Body of pancreas (tissue), 4 donors: Measurements from ENCODE around the gene ZNF613.

ENCODE experiments used
- CTCF ChIP-seq, 7 experiments: fragments of 450-650 bp in 4 of 7; fragments of 200-600 bp in 3 of 7; sonication (generic) in 3 of 7; IDR thresholded peaks; one replicate each; pipeline ENCODE4 v1.5.1; 2016 to 2019; ENCODE audit warnings: antibody characterized with exemption in 7 of 7
- POLR2A ChIP-seq, 3 donors: fragments of 450-650 bp; IDR thresholded peaks; one replicate each; pipeline ENCODE4 v1.6.1; 2016; ENCODE audit warnings: antibody characterized with exemption in 3 of 3, mild to moderate bottlenecking in 2 of 3

- TF ChIP-seq CTCF (IDR thresholded peaks at IDR 0.05) (no peak), POLR2A (IDR thresholded peaks at IDR 0.05) (no peak)
These were observed 25.4 kb upstream of the ZNF613 start for GRCh38 chr19:51901860-51902259.
